ENCODE data around the gene FES.

The FES gene

DNA sequence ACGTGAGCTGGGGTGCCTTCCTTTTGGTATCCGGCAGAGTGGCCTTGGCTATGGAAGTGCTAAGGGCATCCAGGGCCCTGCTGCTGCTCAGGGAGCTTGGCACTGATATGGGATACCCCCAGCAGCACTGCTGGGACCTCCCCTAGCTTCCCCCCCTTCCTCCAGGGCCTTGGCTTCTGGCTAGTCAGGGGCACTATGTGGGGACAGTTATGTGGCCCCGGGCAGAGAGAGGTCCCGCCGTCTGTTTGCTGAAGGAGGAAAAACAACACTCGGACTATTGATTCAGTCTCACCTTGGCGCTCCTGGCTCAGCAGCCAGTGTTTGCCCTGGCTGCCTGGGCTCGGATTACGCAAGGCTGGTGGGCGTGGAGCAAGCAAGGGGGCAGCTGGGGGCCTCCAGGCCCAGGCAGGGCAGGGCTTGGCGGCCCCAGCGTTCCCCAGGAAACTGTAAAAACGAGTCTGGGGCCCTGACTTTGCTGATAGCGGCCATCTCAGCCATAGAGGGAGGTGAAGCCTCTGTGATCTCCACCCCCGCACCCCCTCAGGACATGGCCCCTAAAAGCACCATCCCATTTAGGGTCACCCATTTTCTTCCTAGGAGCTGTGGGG lies 10.2 kb upstream of the FES start:
- intact Hi-C loops (cut with DNase I): loop anchor here (5.0 kb wide), 1 partner anchor 112 kb away; no protein-coding TSS in a partner anchor
- DNase-seq: peak in 2 of 10 donors; percentile 55 to 77

DNA sequence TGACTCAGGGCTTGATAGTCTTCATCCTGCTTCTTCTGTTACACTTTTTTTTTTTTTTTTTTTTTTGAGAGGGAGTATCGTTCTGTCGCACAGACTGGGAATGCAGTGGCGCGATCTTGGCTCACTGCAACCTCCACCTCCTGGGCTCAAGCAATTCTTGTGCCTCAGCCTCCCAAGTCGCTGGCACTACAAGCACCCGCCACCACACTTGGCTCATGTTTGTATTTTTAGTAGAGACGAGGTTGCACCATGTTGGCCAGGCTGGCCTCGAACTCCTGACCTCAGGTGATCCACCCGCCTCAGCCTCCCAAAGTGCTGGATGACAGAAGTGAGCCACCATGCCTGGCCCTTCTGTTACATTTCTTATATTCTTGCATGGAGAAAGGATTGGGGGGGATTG lies 9.3 kb upstream of the FES start:
- DNase-seq: peak in 2 of 10 donors; percentile 50 to 67
- intact Hi-C loops (cut with DNase I): loop anchor here (5.0 kb wide), 1 partner anchor 113 kb away; no protein-coding TSS in a partner anchor

DNA sequence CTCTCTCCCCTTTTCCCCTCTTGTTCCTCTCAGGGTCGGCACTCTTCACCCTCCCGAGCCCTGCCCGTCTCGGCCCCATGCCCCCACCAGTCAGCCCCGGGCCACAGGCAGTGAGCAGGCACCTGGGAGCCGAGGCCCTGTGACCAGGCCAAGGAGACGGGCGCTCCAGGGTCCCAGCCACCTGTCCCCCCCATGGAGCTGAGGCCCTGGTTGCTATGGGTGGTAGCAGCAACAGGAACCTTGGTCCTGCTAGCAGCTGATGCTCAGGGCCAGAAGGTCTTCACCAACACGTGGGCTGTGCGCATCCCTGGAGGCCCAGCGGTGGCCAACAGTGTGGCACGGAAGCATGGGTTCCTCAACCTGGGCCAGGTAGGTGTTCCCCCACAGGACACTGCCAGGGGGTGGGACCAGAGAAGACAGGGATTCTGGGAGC lies 8.7 kb upstream of the FES start:
- intact Hi-C loops (cut with DNase I): no loop called here
- peak in 2 of 10 donors; percentile 61 to 82 for DNase-seq

- peak in 3 of 10 donors; percentile 88 to 92 (median 91) for DNase-seq
- intact Hi-C loops (cut with DNase I): no loop called here
These were observed 8.3 kb upstream of the FES start for GRCh38 chr15:90876046-90876445.

DNA sequence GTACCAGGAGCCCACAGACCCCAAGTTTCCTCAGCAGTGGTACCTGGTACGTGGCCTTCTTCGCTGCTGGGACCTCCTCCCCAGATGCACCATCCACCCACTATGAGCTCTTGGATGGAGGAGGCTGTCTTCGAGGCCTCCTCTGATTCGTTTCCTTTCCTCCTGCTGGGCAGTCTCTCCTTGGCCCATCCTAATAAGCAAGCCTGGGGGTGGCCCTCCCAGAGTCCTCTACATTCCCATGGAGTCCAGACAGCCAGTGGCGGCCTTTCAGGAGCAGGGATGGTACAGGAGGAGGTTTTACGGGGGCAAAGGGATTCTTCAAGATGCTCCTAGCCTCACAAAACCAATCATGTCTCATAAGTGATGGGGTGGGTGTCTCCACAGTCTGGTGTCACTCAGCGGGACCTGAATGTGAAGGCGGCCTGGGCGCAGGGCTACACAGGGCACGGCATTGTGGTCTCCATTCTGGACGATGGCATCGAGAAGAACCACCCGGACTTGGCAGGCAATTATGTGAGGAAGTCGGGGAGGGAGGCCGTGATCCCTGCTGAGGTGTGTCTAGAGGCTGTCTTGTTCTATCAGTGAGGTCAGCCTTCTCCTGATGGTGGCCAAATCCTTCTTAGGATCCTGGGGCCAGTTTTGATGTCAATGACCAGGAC lies 7.7 kb upstream of the FES start:
- DNase-seq: peak in 2 of 10 donors; percentile 59 to 81

GRCh38 chr15:90877315-90877714 lies 7.0 kb upstream of the FES start:
- DNase-seq: peak in 2 of 10 donors; percentile 64 to 80
- intact Hi-C loops (cut with DNase I): no loop called here

More for the DNA sequence above, 7.7 kb upstream of the FES start:
- intact Hi-C loops (cut with DNase I): no loop called here

DNA sequence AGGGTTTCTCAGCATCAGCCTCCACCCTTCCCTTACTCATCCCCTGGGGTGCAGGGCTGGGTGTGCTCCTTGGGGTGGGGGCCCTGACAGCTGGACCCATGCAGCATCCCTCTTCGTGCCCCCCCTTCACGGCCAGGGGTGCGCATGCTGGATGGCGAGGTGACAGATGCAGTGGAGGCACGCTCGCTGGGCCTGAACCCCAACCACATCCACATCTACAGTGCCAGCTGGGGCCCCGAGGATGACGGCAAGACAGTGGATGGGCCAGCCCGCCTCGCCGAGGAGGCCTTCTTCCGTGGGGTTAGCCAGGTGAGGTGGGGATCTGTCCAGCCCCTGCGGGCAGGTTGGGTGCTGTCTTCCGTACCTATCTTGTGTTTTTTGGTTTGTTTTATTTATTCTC lies 6.3 kb upstream of the FES start:
- DNase-seq: peak in 2 of 10 donors; percentile 63 to 78
- intact Hi-C loops (cut with DNase I): no loop called here

- intact Hi-C loops (cut with DNase I): no loop called here
- peak in 1 of 10 donors; percentile 79 for DNase-seq
These were observed 5.6 kb upstream of the FES start for GRCh38 chr15:90878660-90879059.

- intact Hi-C loops (cut with DNase I): no loop called here
- peak in 2 of 10 donors; percentile 74 to 80 for DNase-seq
These were observed 4.5 kb upstream of the FES start for GRCh38 chr15:90879730-90880366.

GRCh38 chr15:90880381-90881145 lies 3.7 kb upstream of the FES start:
- intact Hi-C loops (cut with DNase I): no loop called here
- DNase-seq: peak in 1 of 10 donors; percentile 61

DNA sequence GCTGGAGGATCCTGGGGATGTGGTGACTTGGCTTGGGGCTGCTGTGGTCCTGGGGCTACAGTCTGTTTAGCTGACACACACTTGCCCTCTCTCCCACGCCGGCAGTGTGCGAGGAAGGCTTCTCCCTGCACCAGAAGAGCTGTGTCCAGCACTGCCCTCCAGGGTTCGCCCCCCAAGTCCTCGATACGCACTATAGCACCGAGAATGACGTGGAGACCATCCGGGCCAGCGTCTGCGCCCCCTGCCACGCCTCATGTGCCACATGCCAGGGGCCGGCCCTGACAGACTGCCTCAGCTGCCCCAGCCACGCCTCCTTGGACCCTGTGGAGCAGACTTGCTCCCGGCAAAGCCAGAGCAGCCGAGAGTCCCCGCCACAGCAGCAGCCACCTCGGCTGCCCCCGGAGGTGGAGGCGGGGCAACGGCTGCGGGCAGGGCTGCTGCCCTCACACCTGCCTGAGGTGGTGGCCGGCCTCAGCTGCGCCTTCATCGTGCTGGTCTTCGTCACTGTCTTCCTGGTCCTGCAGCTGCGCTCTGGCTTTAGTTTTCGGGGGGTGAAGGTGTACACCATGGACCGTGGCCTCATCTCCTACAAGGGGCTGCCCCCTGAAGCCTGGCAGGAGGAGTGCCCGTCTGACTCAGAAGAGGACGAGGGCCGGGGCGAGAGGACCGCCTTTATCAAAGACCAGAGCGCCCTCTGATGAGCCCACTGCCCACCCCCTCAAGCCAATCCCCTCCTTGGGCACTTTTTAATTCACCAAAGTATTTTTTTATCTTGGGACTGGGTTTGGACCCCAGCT lies 2.9 kb upstream of the FES start:
- DNase-seq: peak in 1 of 10 donors; percentile 77
- intact Hi-C loops (cut with DNase I): no loop called here

DNA sequence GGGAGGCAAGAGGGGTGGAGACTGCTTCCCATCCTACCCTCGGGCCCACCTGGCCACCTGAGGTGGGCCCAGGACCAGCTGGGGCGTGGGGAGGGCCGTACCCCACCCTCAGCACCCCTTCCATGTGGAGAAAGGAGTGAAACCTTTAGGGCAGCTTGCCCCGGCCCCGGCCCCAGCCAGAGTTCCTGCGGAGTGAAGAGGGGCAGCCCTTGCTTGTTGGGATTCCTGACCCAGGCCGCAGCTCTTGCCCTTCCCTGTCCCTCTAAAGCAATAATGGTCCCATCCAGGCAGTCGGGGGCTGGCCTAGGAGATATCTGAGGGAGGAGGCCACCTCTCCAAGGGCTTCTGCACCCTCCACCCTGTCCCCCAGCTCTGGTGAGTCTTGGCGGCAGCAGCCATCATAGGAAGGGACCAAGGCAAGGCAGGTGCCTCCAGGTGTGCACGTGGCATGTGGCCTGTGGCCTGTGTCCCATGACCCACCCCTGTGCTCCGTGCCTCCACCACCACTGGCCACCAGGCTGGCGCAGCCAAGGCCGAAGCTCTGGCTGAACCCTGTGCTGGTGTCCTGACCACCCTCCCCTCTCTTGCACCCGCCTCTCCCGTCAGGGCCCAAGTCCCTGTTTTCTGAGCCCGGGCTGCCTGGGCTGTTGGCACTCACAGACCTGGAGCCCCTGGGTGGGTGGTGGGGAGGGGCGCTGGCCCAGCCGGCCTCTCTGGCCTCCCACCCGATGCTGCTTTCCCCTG lies 2.2 kb upstream of the FES start:
- intact Hi-C loops (cut with DNase I): no loop called here
- peak in 1 of 10 donors; percentile 81 for DNase-seq

- peak in 2 of 10 donors; percentile 70 to 80 for DNase-seq
- intact Hi-C loops (cut with DNase I): no loop called here
These were observed 1.4 kb upstream of the FES start for GRCh38 chr15:90882781-90883525.

- peak in 3 of 10 donors; percentile 55 to 60 (median 55) for DNase-seq
- intact Hi-C loops (cut with DNase I): no loop called here
These were observed 753 bp upstream of the FES start for GRCh38 chr15:90883526-90883975.

- DNase-seq: peak in 3 of 10 donors; percentile 54 to 84 (median 75)
- intact Hi-C loops (cut with DNase I): loop anchor here (1.0 to 5.0 kb wide), 3 partner anchors 168 to 563 kb away; partner anchors contain the start of gene BLM
These were observed 571 bp downstream of the FES start for GRCh38 chr15:90884719-90885431.

- peak in 9 of 10 donors; percentile 63 to 96 (median 80) for DNase-seq
- intact Hi-C loops (cut with DNase I): loop anchor here (1.0 to 5.0 kb wide), 3 partner anchors 168 to 563 kb away; partner anchors contain the start of gene BLM
These were observed 1.4 kb downstream of the FES start for GRCh38 chr15:90885432-90886290.

DNA sequence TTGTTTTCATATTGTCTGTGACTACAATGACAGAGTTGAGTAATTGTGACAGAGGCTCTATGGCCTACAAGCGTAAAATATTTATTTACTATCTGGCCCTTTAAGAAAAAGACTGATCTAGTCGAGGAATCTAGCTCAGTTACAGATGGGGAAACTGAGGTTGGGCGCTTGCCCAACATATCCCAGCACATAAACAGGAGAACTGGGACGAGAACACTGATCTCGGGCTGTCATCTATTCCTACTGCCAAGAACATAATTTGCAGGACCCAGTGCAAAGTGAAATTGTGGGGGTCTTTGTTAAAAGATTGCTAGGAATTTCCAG lies 1.9 kb downstream of the FES start:
- no peak for DNase-seq

More for the DNA sequence above, 1.9 kb downstream of the FES start:
- intact Hi-C loops (cut with DNase I): loop anchor here (5.0 kb wide), 2 partner anchors 169 to 564 kb away; partner anchors contain the start of gene BLM
